K562 (cell line): Measurements from ENCODE around the gene GNAZ. TPM values are rescaled to one million over a fixed set of nuclear protein-coding genes. Genes with fewer than 3 reads are reported as not detected.
A peak's percentile ranks its signal among the peaks of the same experiment; 100 is the strongest.

Source experiments
- DACH1 ChIP-seq: fragments of 450-650 bp; IDR thresholded peaks from 2 replicates; pipeline ENCODE4 v1.6.1; 2018; ENCODE audit not compliant: partially characterized antibody
- EP300 ChIP-seq: IDR thresholded peaks from 2 replicates; pipeline ENCODE4 v1.6.1; 2012; ENCODE audit warnings: low read length, improper control_type of control experiment
- GATA2 ChIP-seq: sonication (generic); formaldehyde crosslinking; IDR thresholded peaks from 2 replicates; pipeline ENCODE4 v1.4.0; 2020; ENCODE audit warnings: mild to moderate bottlenecking, missing genetic modification reagents
- HMG20A ChIP-seq: fragments of 450-650 bp; formaldehyde crosslinking; conservative IDR thresholded peaks from 2 replicates; pipeline ENCODE4 v1.4.0; 2020; ENCODE audit warnings: mild to moderate bottlenecking, mixed read lengths
- KAT7 ChIP-seq: sonication (generic); formaldehyde crosslinking; IDR thresholded peaks from 2 replicates; pipeline ENCODE4 v1.8.0; 2022; ENCODE audit warnings: missing genetic modification reagents, mild to moderate bottlenecking, borderline replicate concordance
- KHSRP ChIP-seq: fragments of 450-650 bp; IDR thresholded peaks from 2 replicates; pipeline ENCODE4 v1.6.1; 2017
- TBL1XR1 ChIP-seq, 2 experiments: IDR thresholded peaks; 2 replicates each; pipeline ENCODE4 v1.6.1; 2012; ENCODE audit warnings: improper control_type of control experiment in 2 of 2, low read length in 2 of 2, mild to moderate bottlenecking in 1 of 2
- TCFL5 ChIP-seq: fragments of 250-450 bp; sonication (Bioruptor Pico); conservative IDR thresholded peaks from 2 replicates; pipeline ENCODE4 v1.6.1; 2021; ENCODE audit warnings: mild to moderate bottlenecking, moderate library complexity, matching md5 sums
- TFAM ChIP-seq: fragments of 250-450 bp; sonication (Bioruptor Pico); conservative IDR thresholded peaks from 2 replicates; pipeline ENCODE4 v1.5.0; 2021; ENCODE audit warnings: mild to moderate bottlenecking, moderate library complexity
- U2AF1 ChIP-seq: fragments of 200-400 bp; formaldehyde crosslinking; optimal IDR thresholded peaks from 2 replicates; pipeline ENCODE3; 2017; ENCODE audit warnings: mild to moderate bottlenecking, low read depth, low read length, moderate library complexity
- ZNF23 ChIP-seq: fragments of 250-450 bp; sonication (Bioruptor Pico); IDR thresholded peaks from 2 replicates; pipeline ENCODE4 v1.4.0; 2020; ENCODE audit warnings: mild to moderate bottlenecking
- ZNF77 ChIP-seq: fragments of 250-450 bp; sonication (Bioruptor Pico); IDR thresholded peaks from 2 replicates; pipeline ENCODE4 v1.5.0; 2020
- polyA plus RNA-seq, 8 experiments: library from polyadenylated mRNA; depleted of rRNA in 4 of 8; stranded (reverse) in 5 of 8; unstranded in 3 of 8; fragments of >200 nt; fragmentation: Nextera tagmentation in 2 of 8; fragmentation: Illumina TruSeq in 1 of 8; extraction: Ambion mirVana in 2 of 8; extraction: Trizol in 1 of 8; gene quantifications; 2 replicates each; pipeline versions ENCODE4 v1.2.1 to v1.2.3, GENCODE V29; 2011 to 2014; ENCODE audit warnings: inconsistent platforms in 1 of 8, missing spikeins in 1 of 8
- total RNA-seq, 7 experiments: library from RNA; depleted of rRNA in 6 of 7; stranded (reverse); fragments of >200 nt in 6 of 7; fragmentation: Illumina TruSeq in 2 of 7; extraction: Trizol in 2 of 7; gene quantifications; 2 replicates each; pipeline versions ENCODE4 v1.2.1 to v1.2.3, GENCODE V29; 2011 to 2021; ENCODE audit warnings: low replicate concordance in 1 of 7
- TF ChIP-seq, protein P1 (sequence below): fragments of 200-600 bp; sonication (generic); IDR thresholded peaks from one replicate; pipeline ENCODE4 v1.6.1; 2012; ENCODE audit warnings: mild to moderate bottlenecking, low read depth, low read length, inconsistent platforms
- TF ChIP-seq, protein P2 (sequence below): conservative IDR thresholded peaks from 2 replicates; pipeline ENCODE4 v1.6.1; 2011; ENCODE audit warnings: low read depth, mild to moderate bottlenecking, low read length; ENCODE audit not compliant: control insufficient read depth
- TF ChIP-seq, protein P3 (sequence below), 2 experiments: IDR thresholded peaks; 2 replicates each; pipeline ENCODE4 v1.6.1; 2012; ENCODE audit warnings: improper control_type of control experiment in 2 of 2, low read depth in 2 of 2, low read length in 2 of 2, borderline replicate concordance in 1 of 2

GNAZ gene
- total and polyA plus RNA-seq, 9 of the 15 experiments (the other 6 are each of a cell fraction or from before 2014, with no cell fraction given): 0.04 to 0.22 (median 0.13) TPM; not detected in 3

DNA sequence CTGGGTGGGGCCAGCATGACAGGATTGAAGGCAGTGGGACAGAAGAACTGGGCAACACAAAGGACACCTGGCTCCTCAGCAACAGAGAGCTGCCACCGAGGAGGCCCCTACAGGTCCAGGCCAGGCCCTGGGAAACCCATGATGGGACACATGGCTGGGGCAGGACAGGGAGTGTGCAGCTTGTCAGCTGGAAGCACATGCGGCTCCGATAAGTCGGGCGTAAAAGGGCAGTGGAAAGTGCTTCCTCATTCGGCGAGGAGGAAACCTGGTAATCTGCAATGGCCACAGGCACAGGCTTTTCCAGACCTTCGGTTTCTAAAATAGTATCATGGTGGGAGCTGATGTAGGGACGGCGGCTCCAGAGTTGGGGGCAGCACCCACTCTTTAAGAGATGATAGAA, 16.5 kb downstream of the GNAZ start (continued):
- TF ChIP-seq, protein P1, sequence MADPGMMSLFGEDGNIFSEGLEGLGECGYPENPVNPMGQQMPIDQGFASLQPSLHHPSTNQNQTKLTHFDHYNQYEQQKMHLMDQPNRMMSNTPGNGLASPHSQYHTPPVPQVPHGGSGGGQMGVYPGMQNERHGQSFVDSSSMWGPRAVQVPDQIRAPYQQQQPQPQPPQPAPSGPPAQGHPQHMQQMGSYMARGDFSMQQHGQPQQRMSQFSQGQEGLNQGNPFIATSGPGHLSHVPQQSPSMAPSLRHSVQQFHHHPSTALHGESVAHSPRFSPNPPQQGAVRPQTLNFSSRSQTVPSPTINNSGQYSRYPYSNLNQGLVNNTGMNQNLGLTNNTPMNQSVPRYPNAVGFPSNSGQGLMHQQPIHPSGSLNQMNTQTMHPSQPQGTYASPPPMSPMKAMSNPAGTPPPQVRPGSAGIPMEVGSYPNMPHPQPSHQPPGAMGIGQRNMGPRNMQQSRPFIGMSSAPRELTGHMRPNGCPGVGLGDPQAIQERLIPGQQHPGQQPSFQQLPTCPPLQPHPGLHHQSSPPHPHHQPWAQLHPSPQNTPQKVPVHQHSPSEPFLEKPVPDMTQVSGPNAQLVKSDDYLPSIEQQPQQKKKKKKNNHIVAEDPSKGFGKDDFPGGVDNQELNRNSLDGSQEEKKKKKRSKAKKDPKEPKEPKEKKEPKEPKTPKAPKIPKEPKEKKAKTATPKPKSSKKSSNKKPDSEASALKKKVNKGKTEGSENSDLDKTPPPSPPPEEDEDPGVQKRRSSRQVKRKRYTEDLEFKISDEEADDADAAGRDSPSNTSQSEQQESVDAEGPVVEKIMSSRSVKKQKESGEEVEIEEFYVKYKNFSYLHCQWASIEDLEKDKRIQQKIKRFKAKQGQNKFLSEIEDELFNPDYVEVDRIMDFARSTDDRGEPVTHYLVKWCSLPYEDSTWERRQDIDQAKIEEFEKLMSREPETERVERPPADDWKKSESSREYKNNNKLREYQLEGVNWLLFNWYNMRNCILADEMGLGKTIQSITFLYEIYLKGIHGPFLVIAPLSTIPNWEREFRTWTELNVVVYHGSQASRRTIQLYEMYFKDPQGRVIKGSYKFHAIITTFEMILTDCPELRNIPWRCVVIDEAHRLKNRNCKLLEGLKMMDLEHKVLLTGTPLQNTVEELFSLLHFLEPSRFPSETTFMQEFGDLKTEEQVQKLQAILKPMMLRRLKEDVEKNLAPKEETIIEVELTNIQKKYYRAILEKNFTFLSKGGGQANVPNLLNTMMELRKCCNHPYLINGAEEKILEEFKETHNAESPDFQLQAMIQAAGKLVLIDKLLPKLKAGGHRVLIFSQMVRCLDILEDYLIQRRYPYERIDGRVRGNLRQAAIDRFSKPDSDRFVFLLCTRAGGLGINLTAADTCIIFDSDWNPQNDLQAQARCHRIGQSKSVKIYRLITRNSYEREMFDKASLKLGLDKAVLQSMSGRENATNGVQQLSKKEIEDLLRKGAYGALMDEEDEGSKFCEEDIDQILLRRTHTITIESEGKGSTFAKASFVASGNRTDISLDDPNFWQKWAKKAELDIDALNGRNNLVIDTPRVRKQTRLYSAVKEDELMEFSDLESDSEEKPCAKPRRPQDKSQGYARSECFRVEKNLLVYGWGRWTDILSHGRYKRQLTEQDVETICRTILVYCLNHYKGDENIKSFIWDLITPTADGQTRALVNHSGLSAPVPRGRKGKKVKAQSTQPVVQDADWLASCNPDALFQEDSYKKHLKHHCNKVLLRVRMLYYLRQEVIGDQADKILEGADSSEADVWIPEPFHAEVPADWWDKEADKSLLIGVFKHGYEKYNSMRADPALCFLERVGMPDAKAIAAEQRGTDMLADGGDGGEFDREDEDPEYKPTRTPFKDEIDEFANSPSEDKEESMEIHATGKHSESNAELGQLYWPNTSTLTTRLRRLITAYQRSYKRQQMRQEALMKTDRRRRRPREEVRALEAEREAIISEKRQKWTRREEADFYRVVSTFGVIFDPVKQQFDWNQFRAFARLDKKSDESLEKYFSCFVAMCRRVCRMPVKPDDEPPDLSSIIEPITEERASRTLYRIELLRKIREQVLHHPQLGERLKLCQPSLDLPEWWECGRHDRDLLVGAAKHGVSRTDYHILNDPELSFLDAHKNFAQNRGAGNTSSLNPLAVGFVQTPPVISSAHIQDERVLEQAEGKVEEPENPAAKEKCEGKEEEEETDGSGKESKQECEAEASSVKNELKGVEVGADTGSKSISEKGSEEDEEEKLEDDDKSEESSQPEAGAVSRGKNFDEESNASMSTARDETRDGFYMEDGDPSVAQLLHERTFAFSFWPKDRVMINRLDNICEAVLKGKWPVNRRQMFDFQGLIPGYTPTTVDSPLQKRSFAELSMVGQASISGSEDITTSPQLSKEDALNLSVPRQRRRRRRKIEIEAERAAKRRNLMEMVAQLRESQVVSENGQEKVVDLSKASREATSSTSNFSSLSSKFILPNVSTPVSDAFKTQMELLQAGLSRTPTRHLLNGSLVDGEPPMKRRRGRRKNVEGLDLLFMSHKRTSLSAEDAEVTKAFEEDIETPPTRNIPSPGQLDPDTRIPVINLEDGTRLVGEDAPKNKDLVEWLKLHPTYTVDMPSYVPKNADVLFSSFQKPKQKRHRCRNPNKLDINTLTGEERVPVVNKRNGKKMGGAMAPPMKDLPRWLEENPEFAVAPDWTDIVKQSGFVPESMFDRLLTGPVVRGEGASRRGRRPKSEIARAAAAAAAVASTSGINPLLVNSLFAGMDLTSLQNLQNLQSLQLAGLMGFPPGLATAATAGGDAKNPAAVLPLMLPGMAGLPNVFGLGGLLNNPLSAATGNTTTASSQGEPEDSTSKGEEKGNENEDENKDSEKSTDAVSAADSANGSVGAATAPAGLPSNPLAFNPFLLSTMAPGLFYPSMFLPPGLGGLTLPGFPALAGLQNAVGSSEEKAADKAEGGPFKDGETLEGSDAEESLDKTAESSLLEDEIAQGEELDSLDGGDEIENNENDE: no peak
- TF ChIP-seq HMG20A (CRISPR knock-in tag) (no peak), ZNF23 (CRISPR knock-in tag) (no peak), DACH1 (peak; percentile 73), TBL1XR1 (IDR thresholded peaks at IDR 0.05; ENCODE audit: low read length in 2 of 2) (peak in 1 of 2 experiments; percentile 87; a peak in 3 of 4 replicates), GATA2 (CRISPR knock-in tag) (no peak), ZNF77 (CRISPR knock-in tag) (no peak), TCFL5 (CRISPR knock-in tag) (no peak), KAT7 (CRISPR knock-in tag) (no peak), KHSRP (no peak), TFAM (CRISPR knock-in tag) (no peak), U2AF1 (no peak), EP300 (peak; percentile 80)
- TF ChIP-seq, protein P2, sequence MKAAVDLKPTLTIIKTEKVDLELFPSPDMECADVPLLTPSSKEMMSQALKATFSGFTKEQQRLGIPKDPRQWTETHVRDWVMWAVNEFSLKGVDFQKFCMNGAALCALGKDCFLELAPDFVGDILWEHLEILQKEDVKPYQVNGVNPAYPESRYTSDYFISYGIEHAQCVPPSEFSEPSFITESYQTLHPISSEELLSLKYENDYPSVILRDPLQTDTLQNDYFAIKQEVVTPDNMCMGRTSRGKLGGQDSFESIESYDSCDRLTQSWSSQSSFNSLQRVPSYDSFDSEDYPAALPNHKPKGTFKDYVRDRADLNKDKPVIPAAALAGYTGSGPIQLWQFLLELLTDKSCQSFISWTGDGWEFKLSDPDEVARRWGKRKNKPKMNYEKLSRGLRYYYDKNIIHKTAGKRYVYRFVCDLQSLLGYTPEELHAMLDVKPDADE: no peak; the same call in 1 of the 2 replicates
- TF ChIP-seq, protein P3, sequence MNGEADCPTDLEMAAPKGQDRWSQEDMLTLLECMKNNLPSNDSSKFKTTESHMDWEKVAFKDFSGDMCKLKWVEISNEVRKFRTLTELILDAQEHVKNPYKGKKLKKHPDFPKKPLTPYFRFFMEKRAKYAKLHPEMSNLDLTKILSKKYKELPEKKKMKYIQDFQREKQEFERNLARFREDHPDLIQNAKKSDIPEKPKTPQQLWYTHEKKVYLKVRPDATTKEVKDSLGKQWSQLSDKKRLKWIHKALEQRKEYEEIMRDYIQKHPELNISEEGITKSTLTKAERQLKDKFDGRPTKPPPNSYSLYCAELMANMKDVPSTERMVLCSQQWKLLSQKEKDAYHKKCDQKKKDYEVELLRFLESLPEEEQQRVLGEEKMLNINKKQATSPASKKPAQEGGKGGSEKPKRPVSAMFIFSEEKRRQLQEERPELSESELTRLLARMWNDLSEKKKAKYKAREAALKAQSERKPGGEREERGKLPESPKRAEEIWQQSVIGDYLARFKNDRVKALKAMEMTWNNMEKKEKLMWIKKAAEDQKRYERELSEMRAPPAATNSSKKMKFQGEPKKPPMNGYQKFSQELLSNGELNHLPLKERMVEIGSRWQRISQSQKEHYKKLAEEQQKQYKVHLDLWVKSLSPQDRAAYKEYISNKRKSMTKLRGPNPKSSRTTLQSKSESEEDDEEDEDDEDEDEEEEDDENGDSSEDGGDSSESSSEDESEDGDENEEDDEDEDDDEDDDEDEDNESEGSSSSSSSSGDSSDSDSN (IDR thresholded peaks at IDR 0.05; ENCODE audit: borderline replicate concordance in 1 of 2, low read depth in 2 of 2, low read length in 2 of 2): peak in 1 of 2 experiments; percentile 94; a peak in 2 of 4 replicates
